OCI-LY1 (cell line): ENCODE measurements around the gene ZNF804B.

Source experiments
- H2AFZ ChIP-seq: fragments of 200-600 bp; sonication (generic), shearing (Covaris generic); 2 replicates; pipeline ENCODE4 v1.6.0; 2014; ENCODE audit warnings: antibody characterized with exemption, mild to moderate bottlenecking, low read length
- H3F3A ChIP-seq: fragments of 200-600 bp; sonication (generic), shearing (Covaris generic); 2 replicates; pipeline ENCODE4 v1.6.0; 2014; ENCODE audit warnings: mild to moderate bottlenecking, antibody characterized with exemption, low read length, moderate library complexity; ENCODE audit not compliant: insufficient read depth
- H3K27ac ChIP-seq: fragments of 200-600 bp; sonication (generic); 2 replicates; pipeline ENCODE4 v1.5.1; 2014; ENCODE audit warnings: low read length, mixed run types, mild to moderate bottlenecking, low read depth; ENCODE audit not compliant: poor library complexity, severe bottlenecking
- H3K27me3 ChIP-seq: fragments of 200-600 bp; sonication (generic); 2 replicates; pipeline ENCODE4 v1.6.0; 2014; ENCODE audit warnings: antibody characterized with exemption, mild to moderate bottlenecking, low read length, moderate library complexity; ENCODE audit not compliant: insufficient read depth
- H3K36me3 ChIP-seq: fragments of 200-600 bp; sonication (generic); 2 replicates; pipeline ENCODE4 v1.6.1; 2014; ENCODE audit warnings: mild to moderate bottlenecking, antibody characterized with exemption, low read length, moderate library complexity, mixed read lengths; ENCODE audit not compliant: insufficient read depth
- H3K4me1 ChIP-seq: fragments of 200-600 bp; sonication (generic); 2 replicates; pipeline ENCODE4 v1.5.1; 2014; ENCODE audit warnings: mild to moderate bottlenecking, low read length, moderate library complexity; ENCODE audit not compliant: insufficient read depth, severe bottlenecking
- H3K4me2 ChIP-seq: fragments of 200-600 bp; sonication (generic), shearing (Covaris generic); 2 replicates; pipeline ENCODE4 v1.6.1; 2014; ENCODE audit warnings: low read length
- H3K4me3 ChIP-seq: fragments of 200-600 bp; sonication (generic); 2 replicates; pipeline ENCODE4 v1.5.1; 2014; ENCODE audit warnings: low read length, low read depth, mild to moderate bottlenecking, mixed read lengths; ENCODE audit not compliant: poor library complexity, severe bottlenecking
- H3K79me2 ChIP-seq: fragments of 200-600 bp; shearing (Covaris generic); 2 replicates; pipeline ENCODE4 v1.6.1; 2016; ENCODE audit warnings: mixed run types, low read length, mixed read lengths; ENCODE audit not compliant: insufficient read depth
- H3K9ac ChIP-seq: fragments of 200-600 bp; sonication (generic), shearing (Covaris generic); 2 replicates; pipeline ENCODE4 v1.6.1; 2014; ENCODE audit warnings: mild to moderate bottlenecking, low read length, mixed read lengths
- H3K9me2 ChIP-seq: fragments of 200-600 bp; sonication (generic), shearing (Covaris generic); 2 replicates; pipeline ENCODE4 v1.6.1; 2014; ENCODE audit warnings: low read depth, mild to moderate bottlenecking, low read length, mixed read lengths
- H3K9me3 ChIP-seq: fragments of 200-600 bp; shearing (Covaris generic); 2 replicates; pipeline ENCODE4 v1.6.1; 2014; ENCODE audit warnings: low read length, mixed read lengths
- H4K20me1 ChIP-seq: fragments of 200-600 bp; sonication (generic), shearing (Covaris generic); 2 replicates; pipeline ENCODE4 v1.6.0; 2016; ENCODE audit warnings: mild to moderate bottlenecking, low read length; ENCODE audit not compliant: insufficient read depth
- CTCF ChIP-seq: fragments of 200-600 bp; sonication (generic), shearing (Covaris generic); IDR thresholded peaks from 2 replicates; pipeline ENCODE4 v1.5.1; 2017; ENCODE audit warnings: mild to moderate bottlenecking, antibody characterized with exemption, low read length, moderate library complexity, mixed read lengths
- EZH2 ChIP-seq: fragments of 200-600 bp; sonication (generic), shearing (Covaris generic); IDR thresholded peaks from 2 replicates; pipeline ENCODE4 v1.8.0; 2017; ENCODE audit warnings: borderline replicate concordance, mixed run types, mild to moderate bottlenecking, antibody characterized with exemption, low read length, moderate library complexity, mixed read lengths

ZNF804B gene

GRCh38 chr7:89104748-89105685 is 345.5 kb downstream of the ZNF804B start:
- H3K9ac ChIP-seq: no peak overlapping the region
- no peaks in the 10 kb centered on the region for H3K9me2 ChIP-seq
- TF ChIP-seq CTCF: no peak
- no peak for TF ChIP-seq EZH2
- no peaks in the 10 kb centered on the region for H3K4me1 ChIP-seq
- no peak overlapping the region for H3K4me3 ChIP-seq
- no peaks in the 10 kb centered on the region for H3K27me3 ChIP-seq
- H3K27ac ChIP-seq: no peak overlapping the region
- H3K4me2 ChIP-seq: no peak overlapping the region
- H2AFZ ChIP-seq: no peak overlapping the region
- H4K20me1 ChIP-seq: no peaks in the 10 kb centered on the region
- H3F3A ChIP-seq: no peaks in the 10 kb centered on the region
- no peaks in the 10 kb centered on the region for H3K9me3 ChIP-seq
- H3K79me2 ChIP-seq: no peaks in the 10 kb centered on the region
- H3K36me3 ChIP-seq: no peaks in the 10 kb centered on the region

GRCh38 chr7:89123871-89124270 is 364.4 kb downstream of the ZNF804B start:
- Histone ChIP-seq H3K4me1 (no peaks in the 10 kb centered on the region), H3K9me2 (no peaks in the 10 kb centered on the region), H3K9ac (no peak overlapping the region), H3F3A (no peaks in the 10 kb centered on the region), H4K20me1 (no peaks in the 10 kb centered on the region), H3K27me3 (no peaks in the 10 kb centered on the region), H3K27ac (no peak overlapping the region), H3K4me2 (no peak overlapping the region), H3K79me2 (no peaks in the 10 kb centered on the region), H3K9me3 (no peaks in the 10 kb centered on the region), H2AFZ (no peak overlapping the region), H3K4me3 (no peak overlapping the region), H3K36me3 (no peaks in the 10 kb centered on the region)
- TF ChIP-seq CTCF (no peak), EZH2 (no peak)

GRCh38 chr7:89129600-89130375 is 370.3 kb downstream of the ZNF804B start:
- Histone ChIP-seq H3F3A (no peaks in the 10 kb centered on the region), H4K20me1 (no peaks in the 10 kb centered on the region), H3K9ac (no peak overlapping the region), H3K27me3 (no peaks in the 10 kb centered on the region), H3K27ac (no peak overlapping the region), H3K4me2 (no peak overlapping the region), H3K9me2 (no peaks in the 10 kb centered on the region), H3K36me3 (no peaks in the 10 kb centered on the region), H3K4me3 (no peak overlapping the region), H3K9me3 (no peaks in the 10 kb centered on the region), H2AFZ (no peak overlapping the region), H3K79me2 (no peaks in the 10 kb centered on the region), H3K4me1 (no peaks in the 10 kb centered on the region)
- TF ChIP-seq CTCF (no peak), EZH2 (no peak)
